Left lung (tissue), 10 donors: ENCODE data around the gene ADAMTSL1. TPM values are rescaled to one million over a fixed set of nuclear protein-coding genes. Genes with fewer than 3 reads are reported as not detected.

Experiments used
- ATAC-seq: fragments of 200-7000 bp; cut with Tn5 transposase; one replicate; pipeline ENCODE4 v1.9.1; 2020; ENCODE audit warnings: moderate library complexity
- DNase-seq, 4 donors: peaks; one replicate each; pipeline ENCODE4 v3.0.0-alpha.2; 2013 to 2020
- H3K27ac ChIP-seq, 2 donors: fragments of 200-600 bp; sonication (generic) in 1 of 2; one replicate each; pipeline versions ENCODE4 v1.5.0 to v1.8.0; 2020 to 2021
- H3K27me3 ChIP-seq, 2 donors: fragments of 200-600 bp; sonication (generic) in 1 of 2; one replicate each; pipeline versions ENCODE4 v1.5.0 to v1.8.0; 2020 to 2021
- H3K36me3 ChIP-seq, 2 donors: fragments of 200-600 bp; sonication (generic) in 1 of 2; one replicate each; pipeline versions ENCODE4 v1.5.0 to v1.8.0; 2020 to 2021
- H3K4me1 ChIP-seq, 2 donors: fragments of 200-600 bp; one replicate each; pipeline ENCODE4 v1.8.0; 2021
- H3K4me3 ChIP-seq, 2 donors: fragments of 200-600 bp; sonication (generic) in 1 of 2; one replicate each; pipeline versions ENCODE4 v1.5.0 to v1.8.0; 2020 to 2021; ENCODE audit warnings: mild to moderate bottlenecking in 1 of 2
- H3K9me3 ChIP-seq, 2 donors: fragments of 200-600 bp; sonication (generic) in 1 of 2; one replicate each; pipeline versions ENCODE4 v1.5.0 to v1.8.0; 2020 to 2021
- CTCF ChIP-seq, 2 donors: fragments of 200-600 bp; sonication (generic) in 1 of 2; IDR thresholded peaks; one replicate each; pipeline versions ENCODE4 v1.5.0 to v1.8.0; 2021; ENCODE audit warnings: antibody characterized with exemption in 2 of 2
- intact Hi-C, 2 donors: fragments of 100-400 bp; cut with DNase I; formaldehyde crosslinking; loops; one replicate each; pipeline versions ENCODE4 v1.11.2 to v1.14.2; 2022
- polyA plus RNA-seq, 6 donors: library from polyadenylated mRNA; unstranded; fragments of 120-200 nt; gene quantifications; one replicate each; pipeline ENCODE4 v1.2.1, GENCODE V29; 2013; ENCODE audit not compliant: insufficient read length in 6 of 6
- total RNA-seq, 2 donors: library from RNA; stranded (reverse); fragmentation: NEBNext Ultra II Directional; extraction: Animal tissue kit (Norgen Biotek cat#: 25700); gene quantifications; one replicate each; pipeline ENCODE4 v1.2.1, GENCODE V29; 2021
- donor health status: DM: no; HTN: yes; CAD: no.
- donor health status: DM: no; HTN: no; CAD: no.

ADAMTSL1 gene
- total and polyA plus RNA-seq, 8 donors = 3.0 to 28.1 (median 17.9) TPM

- TF ChIP-seq CTCF (IDR thresholded peaks at IDR 0.05) = no peak
- ATAC-seq (no peak), DNase-seq (no peak)
- H3K4me3 ChIP-seq = no peak overlapping the region
- intact Hi-C loops = no loop called here
- H3K36me3 ChIP-seq = no peaks in the 10 kb centered on the region
- no peaks in the 10 kb centered on the region for H3K9me3 ChIP-seq
- no peak overlapping the region for H3K27ac ChIP-seq
- H3K27me3 ChIP-seq = no peaks in the 10 kb centered on the region
- no peaks in the 10 kb centered on the region for H3K4me1 ChIP-seq
Observed at GRCh38 chr9:18775930-18776329, 302.0 kb downstream of the ADAMTSL1 start.

GRCh38 chr9:18776836-18777820, 303.2 kb downstream of the ADAMTSL1 start:
- Histone ChIP-seq H3K4me1 (no peaks in the 10 kb centered on the region), H3K4me3 (no peak overlapping the region), H3K9me3 (no peaks in the 10 kb centered on the region), H3K27me3 (no peaks in the 10 kb centered on the region), H3K36me3 (no peaks in the 10 kb centered on the region), H3K27ac (no peak overlapping the region)
- no peak for ATAC-seq
- peak in 1 of 4 donors; percentile 74 for DNase-seq
- TF ChIP-seq CTCF (IDR thresholded peaks at IDR 0.05) = no peak
- intact Hi-C loops = no loop called here

GRCh38 chr9:18778147-18778546, 304.2 kb downstream of the ADAMTSL1 start:
- H3K4me3 ChIP-seq = no peak overlapping the region
- no peaks in the 10 kb centered on the region for H3K9me3 ChIP-seq
- intact Hi-C loops = no loop called here
- DNase-seq = no peak
- no peaks in the 10 kb centered on the region for H3K4me1 ChIP-seq
- no peak for TF ChIP-seq CTCF (IDR thresholded peaks at IDR 0.05)
- no peak for ATAC-seq
- no peak overlapping the region for H3K27ac ChIP-seq
- H3K36me3 ChIP-seq = no peaks in the 10 kb centered on the region
- no peaks in the 10 kb centered on the region for H3K27me3 ChIP-seq

GRCh38 chr9:18778846-18779245, 304.9 kb downstream of the ADAMTSL1 start:
- DNase-seq (no peak), ATAC-seq (no peak)
- H3K9me3 ChIP-seq = no peaks in the 10 kb centered on the region
- no peak overlapping the region for H3K27ac ChIP-seq
- H3K27me3 ChIP-seq = no peaks in the 10 kb centered on the region
- H3K4me3 ChIP-seq = no peak overlapping the region
- H3K4me1 ChIP-seq = no peaks in the 10 kb centered on the region
- no peaks in the 10 kb centered on the region for H3K36me3 ChIP-seq
- intact Hi-C loops = no loop called here
- no peak for TF ChIP-seq CTCF (IDR thresholded peaks at IDR 0.05)

- Histone ChIP-seq H3K9me3 (no peaks in the 10 kb centered on the region), H3K27me3 (no peaks in the 10 kb centered on the region), H3K4me1 (peaks cover 0 to 3% of the 10 kb centered on the region in 2 donors), H3K27ac (no peak overlapping the region), H3K36me3 (no peaks in the 10 kb centered on the region), H3K4me3 (no peak overlapping the region)
- no peak for DNase-seq
- intact Hi-C loops = no loop called here
- TF ChIP-seq CTCF (IDR thresholded peaks at IDR 0.05) = no peak
- no peak for ATAC-seq
Observed at GRCh38 chr9:18783909-18784308, 310.0 kb downstream of the ADAMTSL1 start.
